Right lobe of liver (tissue), 6 donors: ENCODE data around the gene BCL10. TPM values are rescaled to one million over a fixed set of nuclear protein-coding genes. Genes with fewer than 3 reads are reported as not detected.
A peak's percentile ranks its signal among the peaks of the same experiment; 100 is the strongest.

Experiments used
- ATAC-seq, 4 donors: fragments of 200-7000 bp; cut with Tn5 transposase; one replicate each; pipeline ENCODE4 v1.9.1; 2020; ENCODE audit warnings: mild to moderate bottlenecking in 4 of 4, moderate library complexity in 4 of 4
- DNase-seq, 3 donors: peaks; one replicate each; pipeline ENCODE4 v3.0.0-alpha.2; 2020
- H3K27ac ChIP-seq, 3 donors: fragments of 200-600 bp; one replicate each; pipeline ENCODE4 v1.8.0; 2022
- H3K27me3 ChIP-seq, 2 donors: fragments of 200-600 bp; one replicate each; pipeline ENCODE4 v1.8.0; 2022
- H3K36me3 ChIP-seq, 4 donors: fragments of 200-600 bp; sonication (generic) in 1 of 4; one replicate each; pipeline versions ENCODE4 v1.5.1 to v1.8.0; 2017 to 2022; ENCODE audit warnings: control low read depth in 1 of 4
- H3K4me1 ChIP-seq, 4 donors: fragments of 200-600 bp; sonication (generic) in 1 of 4; one replicate each; pipeline versions ENCODE4 v1.5.1 to v1.8.0; 2017 to 2022; ENCODE audit warnings: control low read depth in 1 of 4
- H3K4me3 ChIP-seq, 3 donors: fragments of 200-600 bp; one replicate each; pipeline ENCODE4 v1.8.0; 2022
- H3K9me3 ChIP-seq, 4 donors: fragments of 200-600 bp; sonication (generic) in 1 of 4; one replicate each; pipeline versions ENCODE4 v1.5.1 to v1.8.0; 2017 to 2022; ENCODE audit warnings: control low read depth in 1 of 4
- CTCF ChIP-seq, 4 donors: fragments of 200-600 bp in 3 of 4; fragments of 450-650 bp in 1 of 4; IDR thresholded peaks; one replicate each; pipeline versions ENCODE4 v1.5.1 to v1.8.0; 2016 to 2022; ENCODE audit warnings: antibody characterized with exemption in 4 of 4, mild to moderate bottlenecking in 2 of 4
- POLR2A ChIP-seq: fragments of 450-650 bp; IDR thresholded peaks from one replicate; pipeline ENCODE4 v1.6.1; 2017; ENCODE audit warnings: antibody characterized with exemption, mild to moderate bottlenecking
- WGBS: methylation state at CpG from one replicate; pipeline ENCODE4 v1.1.6; 2018; ENCODE audit warnings: low coverage, low lambda C conversion rate; ENCODE audit not compliant: insufficient coverage; ENCODE audit errors: missing lambda C conversion rate; 5-methylcytosine and 5-hydroxymethylcytosine counted together
- intact Hi-C, 2 donors: fragments of 100-400 bp; cut with DNase I; formaldehyde crosslinking; loops; one replicate each; pipeline versions ENCODE4 v1.11.2 to v1.14.1; 2022
- long read RNA-seq: library from polyadenylated mRNA; unstranded; transcript quantifications from one replicate; pipeline ENCODE4 v2.0.0, GENCODE V29; 2019
- total RNA-seq, 6 experiments: library from RNA; depleted of rRNA in 2 of 6; stranded (reverse); fragments of >200 nt in 2 of 6; fragmentation: NEBNext Ultra II Directional in 3 of 6; extraction: Animal tissue kit (Norgen Biotek cat#: 25700) in 3 of 6; gene quantifications; one replicate each; pipeline versions ENCODE4 v1.1.0 to v1.2.4, GENCODE V29; 2016 to 2023
- donor health status: DM: no; HTN: yes; CAD: no.
- donor health status: DM: no; HTN: no; CAD: no.
- donor health status: DM: no; HTN: no; CAD: no.
- donor health status: DM: no; HTN: yes; CAD: no.
- donor health status: DM: no; HTN: yes; CAD: no.

Gene BCL10
- 10 to 100 TPM in 2 of 6 experiments, 1 to 10 TPM in 4; 7.3 to 14.1 (median 9.1) TPM for total RNA-seq
- long read RNA-seq, partial matches to known transcripts, result 0 of 5 reads
- long read RNA-seq, other reads (novel, unspliced or antisense), result 3 of 5 reads

- no peaks in the 10 kb centered on the region for H3K9me3 ChIP-seq
- H3K36me3 ChIP-seq, result no peaks in the 10 kb centered on the region
- peak within 1 kb of the TSS; percentile 82 to 87 (median 84) for H3K4me3 ChIP-seq
- intact Hi-C loops, result no loop called here
- H3K27ac ChIP-seq, result peak within 1 kb of the TSS; percentile 85 to 96 (median 89)
- peak; percentile 99 to 100 (median 100) for DNase-seq
- ATAC-seq, result peak; percentile 95 to 99 (median 98)
- WGBS, result 0% methylated on average over 39 of the region's 78 CpGs
- no peaks in the 10 kb centered on the region for H3K27me3 ChIP-seq
- TF ChIP-seq CTCF (IDR thresholded peaks at IDR 0.05), result no peak
- TF ChIP-seq POLR2A, result peak; percentile 88
- H3K4me1 ChIP-seq, result peaks cover 0 to 35% (median 5%) of the 10 kb centered on the region in 4 donors
These were observed at the start of gene BCL10 for GRCh38 chr1:85276215-85276977. Gene BCL10, minus strand, starts transcription at chr1:85276632. Its CDS starts 280 bp downstream, at chr1:85276352.

DNA sequence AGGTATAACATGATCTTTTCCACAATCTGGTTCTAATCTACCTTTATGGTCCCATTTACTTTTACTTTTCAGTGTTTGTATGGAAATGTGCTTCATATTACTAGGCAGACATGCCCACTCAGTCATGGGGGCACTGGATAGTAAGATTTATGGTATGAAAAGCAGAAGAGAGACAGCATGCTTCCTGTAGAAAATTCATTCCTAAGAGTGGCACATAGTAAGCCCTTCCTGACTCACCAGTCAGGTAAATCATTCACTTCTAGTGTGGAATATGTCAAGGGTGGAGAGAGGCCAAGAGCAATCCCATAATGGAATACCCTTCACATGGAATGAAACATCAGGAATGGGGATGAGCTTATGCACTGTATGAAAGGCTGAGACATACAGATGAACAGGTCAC lies 49.5 kb upstream of the BCL10 start:
- DNase-seq (no peak), ATAC-seq (peak; percentile 41 to 85 (median 78))
- Histone ChIP-seq H3K9me3 (no peaks in the 10 kb centered on the region), H3K4me1 (peaks cover 0 to 10% (median 3%) of the 10 kb centered on the region in 4 donors), H3K27me3 (no peaks in the 10 kb centered on the region), H3K36me3 (peaks cover 0 to 4% (median 0%) of the 10 kb centered on the region in 4 donors), H3K27ac (no peak overlapping the region), H3K4me3 (no peak overlapping the region)
- no peak for TF ChIP-seq CTCF (IDR thresholded peaks at IDR 0.05)
- TF ChIP-seq POLR2A, result no peak
- intact Hi-C loops, result no loop called here

- no peak for DNase-seq
- TF ChIP-seq CTCF (IDR thresholded peaks at IDR 0.05) (no peak), POLR2A (no peak)
- Histone ChIP-seq H3K9me3 (no peaks in the 10 kb centered on the region), H3K4me1 (peaks cover 0 to 10% (median 3%) of the 10 kb centered on the region in 4 donors), H3K4me3 (no peak overlapping the region), H3K27me3 (no peaks in the 10 kb centered on the region), H3K27ac (no peak overlapping the region), H3K36me3 (peaks cover 0 to 12% (median 4%) of the 10 kb centered on the region in 4 donors)
- intact Hi-C loops, result no loop called here
- 100% methylated on average over 2 of the region's 5 CpGs for WGBS
- ATAC-seq, result no peak
These were observed 47.3 kb upstream of the BCL10 start for GRCh38 chr1:85323770-85324169.

DNA sequence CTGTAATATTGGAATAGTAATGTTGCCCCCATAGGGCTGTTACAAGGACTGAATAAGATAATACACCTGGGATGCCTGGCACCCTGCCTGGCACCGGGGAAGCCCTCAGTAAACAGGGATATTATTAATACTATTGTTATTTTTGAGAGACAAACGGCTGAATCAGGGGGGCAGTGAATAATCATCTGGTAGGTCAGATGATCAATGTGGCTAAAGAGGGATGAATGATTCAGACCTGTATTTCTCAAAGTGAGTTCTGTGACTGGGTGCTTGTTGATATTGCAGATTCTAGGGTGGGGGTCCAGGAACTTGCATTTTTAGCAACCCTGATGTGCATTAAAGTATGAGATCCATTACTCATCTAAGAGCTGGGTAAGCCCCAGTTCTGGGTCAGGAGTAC lies 46.2 kb upstream of the BCL10 start:
- DNase-seq (no peak), ATAC-seq (no peak)
- intact Hi-C loops, result no loop called here
- no peaks in the 10 kb centered on the region for H3K9me3 ChIP-seq
- TF ChIP-seq POLR2A, result no peak
- TF ChIP-seq CTCF (IDR thresholded peaks at IDR 0.05), result no peak
- peaks cover 0 to 10% (median 3%) of the 10 kb centered on the region in 4 donors for H3K4me1 ChIP-seq
- H3K27me3 ChIP-seq, result no peaks in the 10 kb centered on the region
- no peak overlapping the region for H3K27ac ChIP-seq
- peaks cover 0 to 17% (median 4%) of the 10 kb centered on the region in 4 donors for H3K36me3 ChIP-seq
- H3K4me3 ChIP-seq, result no peak overlapping the region
- WGBS, result 89% methylated on average over 2 of the region's 2 CpGs
